HEK293T (cell line): ENCODE data around the gene TUBA1C.

Source experiments
- BHLHE40 ChIP-seq: fragments of 450-650 bp; IDR thresholded peaks from 2 replicates; pipeline ENCODE4 v1.6.1; 2016; ENCODE audit warnings: mild to moderate bottlenecking, moderate library complexity, borderline replicate concordance
- ELF4 ChIP-seq: fragments of 450-650 bp; IDR thresholded peaks from 2 replicates; pipeline ENCODE4 v1.6.1; 2017; ENCODE audit warnings: antibody characterized with exemption
- FOXA1 ChIP-seq: fragments of 450-650 bp; IDR thresholded peaks from 2 replicates; pipeline ENCODE4 v1.6.1; 2016; ENCODE audit warnings: mild to moderate bottlenecking
- FOXM1 ChIP-seq: fragments of 450-650 bp; IDR thresholded peaks from 2 replicates; pipeline ENCODE4 v1.6.1; 2017; ENCODE audit warnings: mild to moderate bottlenecking, borderline replicate concordance
- HDGF ChIP-seq: fragments of 450-650 bp; IDR thresholded peaks from 2 replicates; pipeline ENCODE4 v1.6.1; 2017; ENCODE audit warnings: antibody characterized with exemption, borderline replicate concordance
- NFRKB ChIP-seq: fragments of 450-650 bp; IDR thresholded peaks from 2 replicates; pipeline ENCODE4 v1.6.1; 2016; ENCODE audit warnings: mild to moderate bottlenecking, moderate library complexity
- PKNOX1 ChIP-seq: fragments of 450-650 bp; IDR thresholded peaks from 2 replicates; pipeline ENCODE4 v1.6.1; 2016
- SP1 ChIP-seq: fragments of 450-650 bp; IDR thresholded peaks from 2 replicates; pipeline ENCODE4 v1.6.1; 2017
- SUZ12 ChIP-seq: fragments of 450-650 bp; IDR thresholded peaks from 2 replicates; pipeline ENCODE4 v1.6.1; 2016; ENCODE audit warnings: mild to moderate bottlenecking

DNA sequence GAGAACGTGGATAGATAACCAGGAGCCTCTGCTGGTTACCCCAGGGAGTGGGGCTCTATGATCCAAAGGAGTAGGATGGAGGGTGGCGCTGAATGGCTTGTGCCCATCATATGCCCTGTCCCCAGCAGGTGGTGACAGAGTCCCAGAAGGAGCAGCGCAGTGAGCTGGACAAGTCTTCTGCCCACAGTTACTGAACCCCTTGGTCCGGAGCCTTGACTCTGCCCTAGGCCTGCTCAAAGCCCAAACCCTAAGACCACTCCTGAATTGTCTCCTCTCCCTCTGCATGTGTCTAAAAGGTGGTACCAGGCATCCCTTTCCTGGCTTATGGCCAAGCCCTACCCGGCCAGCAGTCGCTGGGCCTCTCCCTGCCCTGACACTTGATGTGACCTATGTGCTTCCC lies 33.3 kb downstream of the TUBA1C start:
- TF ChIP-seq SP1 (no peak), BHLHE40 (no peak), FOXM1 (no peak), FOXA1 (no peak), ELF4 (no peak), HDGF (no peak), SUZ12 (no peak), PKNOX1 (no peak), NFRKB (no peak)
